SH-SY5Y (cell line): ENCODE measurements around the gene POGK.

Experiments used
- GATA2 ChIP-seq: IDR thresholded peaks from 2 replicates; pipeline ENCODE4 v1.6.1; 2011; ENCODE audit warnings: mild to moderate bottlenecking, low read depth, low read length
- GATA3 ChIP-seq: IDR thresholded peaks from 2 replicates; pipeline ENCODE4 v1.6.1; 2011; ENCODE audit warnings: low read depth, mild to moderate bottlenecking, low read length, moderate library complexity

DNA sequence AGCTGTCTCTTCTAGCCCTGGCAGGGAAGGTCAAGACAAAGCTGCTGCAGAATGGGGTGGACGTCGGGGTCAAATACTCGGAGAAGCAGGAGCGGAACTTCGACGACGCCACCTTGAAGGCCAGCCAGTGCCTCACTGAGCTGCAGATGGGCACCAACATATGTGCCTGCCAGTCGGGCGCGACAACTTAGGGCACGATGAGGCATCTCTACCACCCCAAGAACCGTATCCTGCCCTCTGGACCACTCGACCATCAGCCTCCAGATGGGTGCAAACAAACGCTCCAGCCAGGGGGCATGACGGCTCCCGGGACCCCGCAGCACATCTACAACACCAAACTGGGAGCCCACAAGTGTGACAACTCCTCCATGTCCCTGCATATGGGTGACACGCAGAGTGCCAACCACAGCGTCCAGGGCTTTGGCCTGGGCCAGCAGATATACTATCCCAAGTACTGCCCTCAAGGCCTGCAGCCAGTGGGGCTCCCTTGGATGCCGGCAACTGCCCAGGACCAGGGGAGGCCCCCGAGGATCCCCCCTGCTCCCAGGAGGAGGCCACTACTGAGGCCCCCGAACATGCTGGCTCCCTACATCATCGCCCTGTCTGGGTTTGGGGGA, 42.5 kb upstream of the POGK start:
- TF ChIP-seq GATA3, result no peak
- no peak for TF ChIP-seq GATA2
